Testis (tissue), 3 donors: ENCODE measurements around the gene USP47. TPM values are rescaled to one million over a fixed set of nuclear protein-coding genes. Genes with fewer than 3 reads are reported as not detected.

Experiments
- DNase-seq: peaks from one replicate; pipeline ENCODE4 v3.0.0-alpha.2; 2019
- H3K27ac ChIP-seq, 2 donors: fragments of 200-600 bp; sonication (generic); one replicate each; pipeline ENCODE4 v1.5.1; 2019
- H3K27me3 ChIP-seq: fragments of 200-600 bp; sonication (generic); one replicate; pipeline ENCODE4 v1.5.1; 2019
- H3K36me3 ChIP-seq: fragments of 200-600 bp; sonication (generic); one replicate; pipeline ENCODE4 v1.5.1; 2017; ENCODE audit warnings: low read depth; ENCODE audit errors: missing control alignments
- H3K4me1 ChIP-seq: fragments of 200-600 bp; sonication (generic); one replicate; pipeline ENCODE4 v1.5.1; 2019
- H3K4me3 ChIP-seq, 2 donors: fragments of 200-600 bp; sonication (generic); one replicate each; pipeline ENCODE4 v1.5.1; 2017 to 2019
- H3K9me3 ChIP-seq: fragments of 200-600 bp; sonication (generic); one replicate; pipeline ENCODE4 v1.5.1; 2017
- POLR2A ChIP-seq: fragments of 450-650 bp; IDR thresholded peaks from one replicate; pipeline ENCODE4 v1.6.1; 2017; ENCODE audit warnings: antibody characterized with exemption, mild to moderate bottlenecking, moderate library complexity
- WGBS, 2 donors: methylation state at CpG; one replicate each; pipeline ENCODE4 v1.1.5; 2018; 5-methylcytosine and 5-hydroxymethylcytosine counted together
- intact Hi-C: fragments of 100-400 bp; cut with DNase I; formaldehyde crosslinking; loops from one replicate; pipeline ENCODE4 v1.15.1; 2023; ENCODE audit warnings: low total_unique reads
- polyA plus RNA-seq: library from polyadenylated mRNA; stranded (reverse); fragments of 350-450 nt; fragmentation: Illumina TruSeq; extraction: RNeasy Lipid Tissue Mini Kit (QIAGEN cat#74804); gene quantifications from one replicate; pipeline ENCODE4 v1.2.3, GENCODE V29; 2014; ENCODE audit warnings: low read depth, low replicate concordance; ENCODE audit not compliant: insufficient read depth
- total RNA-seq, 2 donors: library from RNA; depleted of rRNA; stranded (reverse); fragments of >200 nt; gene quantifications; one replicate each; pipeline ENCODE4 v1.2.3, GENCODE V29; 2016
- TF ChIP-seq, protein P1 (sequence below), 3 experiments: fragments of 450-650 bp in 2 of 3; fragments of 200-600 bp in 1 of 3; sonication (generic) in 1 of 3; IDR thresholded peaks; one replicate each; pipeline ENCODE4 v1.5.1; 2016 to 2019; ENCODE audit warnings: antibody characterized with exemption in 3 of 3, mild to moderate bottlenecking in 2 of 3, moderate library complexity in 1 of 3

USP47 gene
- total and polyA plus RNA-seq, 3 donors from 2014 or later = 35.1 to 111 (median 102) TPM

GRCh38 chr11:11923828-11924227 lies 82.1 kb downstream of the USP47 start:
- no peak overlapping the region for H3K27ac ChIP-seq
- H3K4me3 ChIP-seq = no peak overlapping the region
- intact Hi-C loops = no loop called here
- H3K4me1 ChIP-seq = no peaks in the 10 kb centered on the region
- no peak for DNase-seq
- H3K9me3 ChIP-seq = no peaks in the 10 kb centered on the region
- no peaks in the 10 kb centered on the region for H3K27me3 ChIP-seq
- no peaks in the 10 kb centered on the region for H3K36me3 ChIP-seq
- TF ChIP-seq, protein P1, sequence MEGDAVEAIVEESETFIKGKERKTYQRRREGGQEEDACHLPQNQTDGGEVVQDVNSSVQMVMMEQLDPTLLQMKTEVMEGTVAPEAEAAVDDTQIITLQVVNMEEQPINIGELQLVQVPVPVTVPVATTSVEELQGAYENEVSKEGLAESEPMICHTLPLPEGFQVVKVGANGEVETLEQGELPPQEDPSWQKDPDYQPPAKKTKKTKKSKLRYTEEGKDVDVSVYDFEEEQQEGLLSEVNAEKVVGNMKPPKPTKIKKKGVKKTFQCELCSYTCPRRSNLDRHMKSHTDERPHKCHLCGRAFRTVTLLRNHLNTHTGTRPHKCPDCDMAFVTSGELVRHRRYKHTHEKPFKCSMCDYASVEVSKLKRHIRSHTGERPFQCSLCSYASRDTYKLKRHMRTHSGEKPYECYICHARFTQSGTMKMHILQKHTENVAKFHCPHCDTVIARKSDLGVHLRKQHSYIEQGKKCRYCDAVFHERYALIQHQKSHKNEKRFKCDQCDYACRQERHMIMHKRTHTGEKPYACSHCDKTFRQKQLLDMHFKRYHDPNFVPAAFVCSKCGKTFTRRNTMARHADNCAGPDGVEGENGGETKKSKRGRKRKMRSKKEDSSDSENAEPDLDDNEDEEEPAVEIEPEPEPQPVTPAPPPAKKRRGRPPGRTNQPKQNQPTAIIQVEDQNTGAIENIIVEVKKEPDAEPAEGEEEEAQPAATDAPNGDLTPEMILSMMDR (IDR thresholded peaks at IDR 0.05) = no peak
- TF ChIP-seq POLR2A = no peak

DNA sequence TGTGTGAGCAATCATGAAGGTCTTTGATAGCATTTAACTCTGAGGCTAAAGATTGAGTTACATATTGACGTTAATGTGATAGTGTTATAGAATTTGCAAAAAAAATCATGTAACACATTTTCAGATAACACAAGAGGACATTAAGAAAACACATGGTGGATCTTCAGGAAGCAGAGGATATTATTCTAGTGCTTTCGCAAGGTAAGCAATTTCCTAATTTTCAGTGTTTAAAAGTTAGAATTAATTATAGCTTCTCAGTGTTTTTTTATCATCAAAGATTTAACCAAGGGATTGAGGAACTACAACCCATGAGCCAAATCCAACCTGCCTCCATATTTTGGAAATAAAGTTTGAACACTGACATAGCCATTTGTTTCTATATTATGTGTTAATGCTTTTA lies 88.1 kb downstream of the USP47 start:
- intact Hi-C loops = loop anchor here (10.0 kb wide), 1 partner anchor 115 kb away; no protein-coding TSS in a partner anchor
- TF ChIP-seq POLR2A = no peak
- TF ChIP-seq, protein P1 (IDR thresholded peaks at IDR 0.05) = no peak
- DNase-seq = no peak
- no peak overlapping the region for H3K27ac ChIP-seq
- no peaks in the 10 kb centered on the region for H3K4me1 ChIP-seq
- H3K9me3 ChIP-seq = no peaks in the 10 kb centered on the region
- 78 to 82% methylated on average over 2 of the region's 2 CpGs for WGBS, 2 donors
- no peak overlapping the region for H3K4me3 ChIP-seq
- H3K27me3 ChIP-seq = no peaks in the 10 kb centered on the region
- no peaks in the 10 kb centered on the region for H3K36me3 ChIP-seq

- H3K36me3 ChIP-seq = no peaks in the 10 kb centered on the region
- H3K9me3 ChIP-seq = no peaks in the 10 kb centered on the region
- peak; percentile 37 for DNase-seq
- intact Hi-C loops = loop anchor here (10.0 kb wide), 1 partner anchor 113 kb away; no protein-coding TSS in a partner anchor
- H3K27ac ChIP-seq = no peak overlapping the region
- 59 to 71% methylated on average over 5 of the region's 5 CpGs for WGBS, 2 donors
- no peaks in the 10 kb centered on the region for H3K27me3 ChIP-seq
- H3K4me1 ChIP-seq = no peaks in the 10 kb centered on the region
- TF ChIP-seq POLR2A = no peak
- TF ChIP-seq, protein P1 (IDR thresholded peaks at IDR 0.05) = peak; percentile 52 to 71 (median 55)
- H3K4me3 ChIP-seq = no peak overlapping the region
Observed at GRCh38 chr11:11931461-11932055, 89.8 kb downstream of the USP47 start.

DNA sequence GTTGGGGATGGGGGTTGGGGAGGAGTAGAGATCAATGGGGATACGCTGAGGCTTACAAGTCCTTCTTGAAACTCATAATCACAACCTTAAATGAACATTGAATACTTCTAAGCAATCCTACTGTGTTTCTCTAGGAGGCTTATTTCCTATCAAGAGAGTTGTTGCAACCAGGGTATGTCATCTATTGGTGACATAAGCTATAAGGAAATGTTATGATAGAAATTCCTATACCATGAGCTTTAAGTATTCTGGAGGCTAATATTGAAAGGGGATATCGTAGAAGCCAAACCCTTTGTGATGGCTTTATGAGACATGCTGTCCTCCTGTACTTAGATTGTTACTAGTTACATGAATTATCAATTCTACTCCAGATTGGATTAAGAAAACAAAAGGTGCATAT lies 93.8 kb downstream of the USP47 start:
- H3K36me3 ChIP-seq = no peaks in the 10 kb centered on the region
- WGBS, 2 donors = 85 to 90% methylated on average over 2 of the region's 2 CpGs

More for the DNA sequence above, 93.8 kb downstream of the USP47 start:
- H3K27ac ChIP-seq = no peak overlapping the region
- no peaks in the 10 kb centered on the region for H3K4me1 ChIP-seq
- no peak for TF ChIP-seq POLR2A
- TF ChIP-seq, protein P1 (IDR thresholded peaks at IDR 0.05) = no peak
- H3K4me3 ChIP-seq = no peak overlapping the region
- intact Hi-C loops = loop anchor here (10.0 kb wide), 1 partner anchor 109 kb away; no protein-coding TSS in a partner anchor
- no peaks in the 10 kb centered on the region for H3K27me3 ChIP-seq
- no peaks in the 10 kb centered on the region for H3K9me3 ChIP-seq
- no peak for DNase-seq
